ES-I3 (cell line): ENCODE data around the gene NLRP6.
"Not testable (repeated sequence)": the region's sequence is repeated elsewhere in the genome, so short reads cannot be mapped to it uniquely, and the experiment has no call there.

Source experiments
- H3K36me3 ChIP-seq: 2 replicates; pipeline ENCODE4 v1.6.1; 2013; ENCODE audit warnings: mild to moderate bottlenecking, low read length, control low read depth, moderate library complexity; ENCODE audit not compliant: insufficient read depth
- H3K4me1 ChIP-seq: 2 replicates; pipeline ENCODE4 v1.6.1; 2013; ENCODE audit warnings: mild to moderate bottlenecking, control low read depth, low read length; ENCODE audit not compliant: insufficient read depth
- H3K9ac ChIP-seq: 2 replicates; pipeline ENCODE4 v1.6.1; 2013; ENCODE audit warnings: low read depth, mild to moderate bottlenecking, low read length, moderate library complexity
- H3K9me3 ChIP-seq: 2 replicates; pipeline ENCODE4 v1.6.1; 2013; ENCODE audit warnings: mild to moderate bottlenecking, low read length, moderate library complexity; ENCODE audit not compliant: control insufficient read depth, insufficient read depth

Gene NLRP6

DNA sequence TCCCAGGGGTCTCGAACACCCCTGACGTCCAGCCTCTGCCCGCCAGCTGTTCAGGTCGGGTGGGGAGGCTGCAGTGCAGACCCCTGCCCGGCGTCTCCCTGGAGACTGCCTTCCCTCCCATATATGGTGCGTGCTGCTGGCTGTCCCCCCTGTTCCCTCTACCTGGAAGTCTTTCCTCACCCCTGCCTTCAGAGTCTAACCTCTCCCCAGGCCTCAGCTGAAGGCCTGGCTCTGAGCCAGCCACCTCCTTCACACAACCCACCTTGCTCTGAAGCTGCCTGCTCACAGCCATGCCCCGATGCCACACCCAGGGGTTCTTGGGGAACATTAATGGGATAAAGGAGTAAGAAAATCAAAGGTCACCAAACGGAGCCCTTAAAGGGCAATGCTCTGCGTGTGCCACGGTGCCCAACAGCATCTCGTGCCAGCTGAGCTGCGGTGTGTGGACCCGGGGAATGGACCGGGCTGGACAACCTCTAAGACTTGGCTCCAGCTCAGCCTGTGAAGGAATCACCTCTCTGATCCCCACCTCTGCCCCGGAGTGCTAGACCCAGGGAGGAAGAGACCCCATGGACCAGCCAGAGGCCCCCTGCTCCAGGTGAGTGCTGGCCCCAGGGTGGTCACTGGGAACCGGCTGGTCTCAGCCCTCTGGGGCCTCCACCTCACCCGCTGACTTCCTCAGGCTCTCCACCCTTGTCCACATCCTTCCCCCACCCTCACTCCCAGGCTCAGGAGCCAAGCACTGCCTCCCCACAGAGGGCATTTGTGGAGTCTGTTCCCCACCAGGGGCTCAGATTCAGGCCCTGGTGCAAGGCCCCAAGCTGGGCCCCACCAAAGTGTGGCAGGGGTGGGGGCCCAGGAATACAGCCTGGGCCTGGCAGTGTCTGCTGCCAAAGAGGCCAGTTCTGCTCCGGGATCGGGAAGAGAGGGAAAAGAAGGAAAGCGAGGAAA is at the start of gene NLRP6:
TSS of gene NLRP6 (plus strand) at position 407 of the 951 bp plus-strand sequence. CDS start at position 570, 163 bp downstream.
- no peaks in the 10 kb centered on the region for H3K36me3 ChIP-seq
- no peak within 1 kb of the TSS; the same call in 1 of the 2 replicates for H3K9ac ChIP-seq
- peaks cover 4% of the 10 kb centered on the region; the same call in 1 of the 2 replicates for H3K9me3 ChIP-seq
- H3K4me1 ChIP-seq: no peaks in the 10 kb centered on the region

DNA sequence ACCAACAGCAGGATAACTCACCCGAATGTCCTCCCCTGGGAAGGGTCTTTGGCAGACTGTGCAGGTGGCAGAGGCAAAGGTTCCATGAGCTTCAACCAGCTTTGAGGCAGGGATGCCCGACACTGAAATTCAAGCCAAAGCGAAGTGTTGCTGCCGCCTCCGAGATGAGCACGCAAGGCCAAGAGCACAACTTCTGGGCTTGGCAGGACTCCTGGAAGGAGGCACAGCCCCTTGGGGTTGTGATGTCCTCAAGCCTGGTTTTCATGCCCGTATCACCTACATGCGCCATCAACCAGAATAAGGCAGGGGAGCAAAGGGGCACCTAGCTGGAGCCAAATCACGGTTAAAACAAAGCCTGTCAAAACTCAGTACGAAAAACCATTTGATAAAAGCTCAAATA is 47.8 kb upstream of the NLRP6 start:
- H3K9me3 ChIP-seq: no peaks in the 10 kb centered on the region
- no peaks in the 10 kb centered on the region for H3K36me3 ChIP-seq
- H3K9ac ChIP-seq: no peak overlapping the region
- H3K4me1 ChIP-seq: no peaks in the 10 kb centered on the region

DNA sequence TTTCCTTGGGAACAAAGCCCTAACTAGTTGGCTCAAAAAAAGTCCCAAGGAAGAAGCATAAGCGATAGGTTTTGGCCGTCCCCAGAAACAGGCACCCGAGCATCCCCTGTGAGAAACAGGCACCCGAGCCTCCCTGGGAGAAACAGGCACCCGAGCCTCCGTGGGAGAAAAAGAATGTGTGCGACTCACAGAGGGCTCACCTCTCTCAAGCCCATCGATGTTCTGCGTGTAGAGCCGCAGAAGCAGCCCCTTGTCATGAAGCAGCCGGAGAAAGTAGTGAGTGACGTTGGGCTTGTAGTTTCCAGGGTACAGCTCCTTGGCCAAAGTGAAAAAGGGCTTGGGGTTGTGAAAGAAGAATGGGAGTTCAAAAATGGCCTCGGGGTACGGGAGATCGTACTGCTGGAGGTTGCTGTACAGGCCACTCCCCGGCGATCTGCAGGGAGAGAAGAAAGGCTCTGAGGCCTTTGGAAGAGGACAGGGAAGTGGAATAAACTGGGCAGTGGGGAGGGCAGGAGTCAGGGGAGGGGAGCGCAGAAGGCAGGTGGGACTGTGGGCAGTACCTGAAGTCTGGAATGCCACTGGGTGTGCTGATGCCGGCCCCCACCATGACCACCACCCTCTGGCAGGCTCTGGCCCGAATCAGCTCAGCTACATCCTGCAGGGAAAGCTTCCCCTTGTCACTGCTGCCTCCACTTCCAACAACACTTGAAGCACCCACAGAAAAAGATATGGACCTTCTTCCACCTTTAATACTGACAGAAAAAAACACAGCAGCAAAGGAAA is 45.2 kb upstream of the NLRP6 start:
- no peak overlapping the region for H3K9ac ChIP-seq
- H3K36me3 ChIP-seq: no peaks in the 10 kb centered on the region
- no peaks in the 10 kb centered on the region for H3K9me3 ChIP-seq
- peaks cover under 1% of the 10 kb centered on the region; the same call in 1 of the 2 replicates for H3K4me1 ChIP-seq

- Histone ChIP-seq H3K4me1 (peaks cover 3% of the 10 kb centered on the region; the same call in 1 of the 2 replicates), H3K9ac (peak overlapping the region; percentile 94; the same call in 1 of the 2 replicates), H3K9me3 (no peaks in the 10 kb centered on the region), H3K36me3 (peaks cover 4% of the 10 kb centered on the region; the same call in 1 of the 2 replicates)
Measured at GRCh38 chr11:235180-235579, 43.0 kb upstream of the NLRP6 start.

- H3K36me3 ChIP-seq: peaks cover 4% of the 10 kb centered on the region; the same call in 1 of the 2 replicates
- peaks cover 3% of the 10 kb centered on the region; the same call in 1 of the 2 replicates for H3K4me1 ChIP-seq
- H3K9ac ChIP-seq: peak overlapping the region; percentile 94
- H3K9me3 ChIP-seq: no peaks in the 10 kb centered on the region
Measured at GRCh38 chr11:235609-235996, 42.6 kb upstream of the NLRP6 start.

DNA sequence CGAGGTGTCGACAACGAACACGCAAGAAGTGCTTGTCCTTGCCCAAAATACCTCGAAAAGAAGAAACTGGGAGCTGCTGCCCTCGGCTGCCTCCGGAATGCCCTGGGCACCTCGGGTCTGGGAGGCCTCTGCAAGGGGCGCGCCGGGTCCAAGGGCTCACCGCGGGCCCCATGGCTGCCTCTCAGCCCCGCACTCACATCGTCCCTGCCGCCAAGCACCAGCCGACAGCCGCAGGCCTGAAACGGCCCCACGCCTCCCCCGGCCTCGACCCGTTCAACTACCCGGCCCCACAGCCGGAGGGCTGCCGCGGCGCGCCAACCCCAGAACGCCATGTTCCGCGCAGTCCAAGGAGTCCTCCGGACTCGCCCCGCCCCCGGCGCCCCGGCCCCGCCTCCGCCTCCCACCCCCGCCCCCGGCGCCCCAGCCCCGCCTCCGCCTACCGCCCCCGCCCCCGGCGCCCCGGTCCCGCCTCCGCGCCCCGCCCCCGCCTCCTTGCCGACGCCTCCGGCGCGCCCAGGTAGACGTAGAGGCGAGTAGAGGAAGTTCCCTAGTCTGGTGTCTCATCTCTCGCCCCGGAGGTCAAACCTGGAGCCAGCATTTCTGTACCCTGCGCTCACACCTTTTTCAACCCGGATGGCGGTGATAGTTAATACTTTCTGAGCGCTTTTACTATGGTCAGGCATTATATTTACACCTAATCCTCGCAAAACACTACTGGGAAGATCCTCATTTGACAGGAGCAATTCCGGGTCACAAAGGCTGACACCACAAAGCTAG is 42.0 kb upstream of the NLRP6 start, which contains the start of gene SIRT3:
TSS of gene SIRT3 (minus strand) at position 346 of the 777 bp plus-strand sequence. CDS start at position 332, 14 bp downstream.
- peaks cover 3% of the 10 kb centered on the region; the same call in 1 of the 2 replicates for H3K4me1 ChIP-seq
- no peaks in the 10 kb centered on the region for H3K9me3 ChIP-seq
- peaks cover 4% of the 10 kb centered on the region; the same call in 1 of the 2 replicates for H3K36me3 ChIP-seq
- H3K9ac ChIP-seq: peak within 1 kb of the TSS; percentile 100

GRCh38 chr11:236774-237767 is 41.1 kb upstream of the NLRP6 start, which contains the start of gene PSMD13:
PSMD13 (plus strand) TSS chr11:236976; CDS start chr11:237050, 74 bp downstream.
- Histone ChIP-seq H3K9ac (peak within 1 kb of the TSS; percentile 100), H3K4me1 (peaks cover 3% of the 10 kb centered on the region; the same call in 1 of the 2 replicates), H3K36me3 (peaks cover 4% of the 10 kb centered on the region; the same call in 1 of the 2 replicates), H3K9me3 (no peaks in the 10 kb centered on the region)

GRCh38 chr11:238346-238745 is 39.9 kb upstream of the NLRP6 start:
- H3K4me1 ChIP-seq, H3K9ac ChIP-seq, H3K9me3 ChIP-seq, H3K36me3 ChIP-seq: not testable (repeated sequence)

GRCh38 chr11:240315-240714 is 37.9 kb upstream of the NLRP6 start:
- peaks cover 3% of the 10 kb centered on the region; the same call in 1 of the 2 replicates for H3K4me1 ChIP-seq
- peaks cover 11% of the 10 kb centered on the region for H3K36me3 ChIP-seq
- H3K9me3 ChIP-seq: no peaks in the 10 kb centered on the region

GRCh38 chr11:241634-242033 is 36.6 kb upstream of the NLRP6 start:
- peaks cover 17% of the 10 kb centered on the region for H3K36me3 ChIP-seq
- H3K9me3 ChIP-seq: no peaks in the 10 kb centered on the region
- no peak overlapping the region for H3K9ac ChIP-seq
- peaks cover 3% of the 10 kb centered on the region; the same call in 1 of the 2 replicates for H3K4me1 ChIP-seq

More at GRCh38 chr11:240315-240714, 37.9 kb upstream of the NLRP6 start:
- no peak overlapping the region for H3K9ac ChIP-seq

DNA sequence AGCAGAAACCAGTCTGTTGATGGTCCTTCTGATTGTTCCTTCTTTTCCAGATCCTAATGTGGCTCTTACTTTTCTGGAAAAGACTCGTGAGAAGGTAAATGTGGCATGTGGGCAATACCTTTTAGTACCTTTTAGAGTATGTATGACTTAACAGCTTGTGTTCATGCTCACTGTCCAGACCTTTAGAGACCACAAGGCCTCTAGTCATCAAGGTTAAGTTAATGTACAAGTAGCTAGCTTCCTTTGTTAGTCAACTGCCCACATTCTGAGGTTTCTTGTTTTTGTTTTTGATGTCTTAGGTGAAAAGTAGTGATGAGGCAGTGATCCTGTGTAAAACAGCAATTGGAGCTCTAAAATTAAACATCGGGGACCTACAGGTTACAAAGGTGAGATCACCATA is 33.8 kb upstream of the NLRP6 start:
- H3K9ac ChIP-seq: no peak overlapping the region
- H3K9me3 ChIP-seq: no peaks in the 10 kb centered on the region
- no peaks in the 10 kb centered on the region for H3K4me1 ChIP-seq
- H3K36me3 ChIP-seq: peaks cover 28% of the 10 kb centered on the region

DNA sequence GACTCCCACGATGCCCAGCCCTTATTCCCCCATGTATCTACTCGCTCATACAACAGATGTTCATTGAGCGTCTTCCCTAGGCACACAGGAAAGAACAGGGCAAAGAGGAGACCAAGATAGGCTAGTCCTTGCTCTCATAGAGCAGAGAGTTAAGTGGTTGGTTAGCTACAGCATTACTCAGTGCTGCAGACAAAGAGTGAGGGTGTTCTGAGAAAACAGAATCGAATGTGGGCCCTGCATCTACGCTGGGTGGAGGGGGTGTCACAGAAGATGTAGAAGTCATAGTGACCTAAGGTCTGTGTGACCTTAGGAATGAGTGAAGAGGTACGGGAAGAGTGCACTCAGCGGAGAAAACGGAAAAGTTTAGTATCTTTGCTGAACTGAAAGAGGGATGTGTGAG is 29.1 kb upstream of the NLRP6 start:
- no peaks in the 10 kb centered on the region for H3K4me1 ChIP-seq
- no peak overlapping the region for H3K9ac ChIP-seq
- H3K9me3 ChIP-seq: no peaks in the 10 kb centered on the region
- peaks cover 31% of the 10 kb centered on the region for H3K36me3 ChIP-seq

- Histone ChIP-seq H3K9ac (no peak overlapping the region), H3K36me3 (peaks cover 28% of the 10 kb centered on the region), H3K4me1 (no peaks in the 10 kb centered on the region), H3K9me3 (no peaks in the 10 kb centered on the region)
Measured at GRCh38 chr11:250274-250673, 27.9 kb upstream of the NLRP6 start.
